ENCODE data around the gene GALNT3.

DNA sequence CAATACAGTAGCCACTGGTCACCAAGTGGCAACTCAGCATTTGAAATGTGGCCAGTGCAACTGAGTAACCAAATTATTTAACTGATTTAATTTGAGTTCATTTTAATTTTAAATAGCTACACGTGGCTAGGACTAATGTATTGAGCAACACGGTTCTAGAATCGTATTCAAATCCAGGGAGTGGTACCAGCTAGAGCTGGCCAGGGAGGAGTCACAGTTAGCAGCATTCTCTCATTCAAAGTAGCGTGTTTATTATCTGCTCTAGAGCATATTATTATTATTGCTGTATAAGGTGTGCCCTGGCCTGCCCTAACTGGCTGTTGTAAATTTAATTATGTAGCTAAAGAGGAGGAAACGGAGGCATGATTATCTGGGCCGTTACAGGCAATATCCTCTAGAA lies 92.9 kb downstream of the GALNT3 start:
- TF ChIP-seq, protein P1, sequence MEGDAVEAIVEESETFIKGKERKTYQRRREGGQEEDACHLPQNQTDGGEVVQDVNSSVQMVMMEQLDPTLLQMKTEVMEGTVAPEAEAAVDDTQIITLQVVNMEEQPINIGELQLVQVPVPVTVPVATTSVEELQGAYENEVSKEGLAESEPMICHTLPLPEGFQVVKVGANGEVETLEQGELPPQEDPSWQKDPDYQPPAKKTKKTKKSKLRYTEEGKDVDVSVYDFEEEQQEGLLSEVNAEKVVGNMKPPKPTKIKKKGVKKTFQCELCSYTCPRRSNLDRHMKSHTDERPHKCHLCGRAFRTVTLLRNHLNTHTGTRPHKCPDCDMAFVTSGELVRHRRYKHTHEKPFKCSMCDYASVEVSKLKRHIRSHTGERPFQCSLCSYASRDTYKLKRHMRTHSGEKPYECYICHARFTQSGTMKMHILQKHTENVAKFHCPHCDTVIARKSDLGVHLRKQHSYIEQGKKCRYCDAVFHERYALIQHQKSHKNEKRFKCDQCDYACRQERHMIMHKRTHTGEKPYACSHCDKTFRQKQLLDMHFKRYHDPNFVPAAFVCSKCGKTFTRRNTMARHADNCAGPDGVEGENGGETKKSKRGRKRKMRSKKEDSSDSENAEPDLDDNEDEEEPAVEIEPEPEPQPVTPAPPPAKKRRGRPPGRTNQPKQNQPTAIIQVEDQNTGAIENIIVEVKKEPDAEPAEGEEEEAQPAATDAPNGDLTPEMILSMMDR (IDR thresholded peaks at IDR 0.05) = no peak
- TF ChIP-seq FOXM1 (IDR thresholded peaks at IDR 0.05; ENCODE audit: low read depth) (no peak), FOSL2 (IDR thresholded peaks at IDR 0.05; ENCODE audit: borderline replicate concordance, low read depth) (no peak), NRF1 (IDR thresholded peaks at IDR 0.05; ENCODE audit: low read depth, low read length) (no peak), RFX5 (IDR thresholded peaks at IDR 0.05; ENCODE audit: low read length) (no peak)
- TF ChIP-seq, protein P2, sequence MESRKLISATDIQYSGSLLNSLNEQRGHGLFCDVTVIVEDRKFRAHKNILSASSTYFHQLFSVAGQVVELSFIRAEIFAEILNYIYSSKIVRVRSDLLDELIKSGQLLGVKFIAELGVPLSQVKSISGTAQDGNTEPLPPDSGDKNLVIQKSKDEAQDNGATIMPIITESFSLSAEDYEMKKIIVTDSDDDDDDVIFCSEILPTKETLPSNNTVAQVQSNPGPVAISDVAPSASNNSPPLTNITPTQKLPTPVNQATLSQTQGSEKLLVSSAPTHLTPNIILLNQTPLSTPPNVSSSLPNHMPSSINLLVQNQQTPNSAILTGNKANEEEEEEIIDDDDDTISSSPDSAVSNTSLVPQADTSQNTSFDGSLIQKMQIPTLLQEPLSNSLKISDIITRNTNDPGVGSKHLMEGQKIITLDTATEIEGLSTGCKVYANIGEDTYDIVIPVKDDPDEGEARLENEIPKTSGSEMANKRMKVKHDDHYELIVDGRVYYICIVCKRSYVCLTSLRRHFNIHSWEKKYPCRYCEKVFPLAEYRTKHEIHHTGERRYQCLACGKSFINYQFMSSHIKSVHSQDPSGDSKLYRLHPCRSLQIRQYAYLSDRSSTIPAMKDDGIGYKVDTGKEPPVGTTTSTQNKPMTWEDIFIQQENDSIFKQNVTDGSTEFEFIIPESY (IDR thresholded peaks at IDR 0.05; ENCODE audit: borderline replicate concordance, low read depth) = no peak
